Measurements from ENCODE around the gene CACNG1. TPM values are rescaled to one million over a fixed set of nuclear protein-coding genes. Genes with fewer than 3 reads are reported as not detected.
A peak's percentile ranks its signal among the peaks of the same experiment; 100 is the strongest.

Gene CACNG1
- polyA plus RNA-seq, 3 donors, result not detected

DNA sequence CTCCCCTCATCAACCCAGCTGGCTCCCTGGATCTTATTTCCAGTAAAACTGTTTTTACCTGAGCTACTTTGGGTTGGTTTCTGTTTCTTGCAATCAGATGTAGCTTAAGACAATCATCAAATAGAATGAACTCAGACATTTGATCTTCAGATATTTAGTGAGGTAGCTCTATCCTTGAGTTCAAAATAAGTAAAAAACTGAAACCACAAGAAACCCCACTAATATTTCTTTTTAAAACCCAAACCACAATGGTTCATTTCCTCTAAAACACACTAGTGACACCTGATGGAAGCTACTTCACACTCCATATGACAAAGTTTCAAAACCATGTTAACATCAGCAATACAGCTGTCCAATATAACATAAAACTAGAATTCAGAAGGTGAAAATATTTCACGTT lies 37.8 kb downstream of the CACNG1 start:
- H3K4me3 Mint-ChIP-seq, result no peak overlapping the region
- no peak overlapping the region for H3K4me2 ChIP-seq (replicated peaks; ENCODE audit: extremely low read depth, low read length, poor library complexity, severe bottlenecking)
- H3K4me1 Mint-ChIP-seq, result peaks cover 3% of the 10 kb centered on the region
- H3K27me3 Mint-ChIP-seq (ENCODE audit: low read depth in 3 of 3), result peaks cover 0 to 1% (median 0%) of the 10 kb centered on the region in 3 donors
- H2AFZ ChIP-seq (ENCODE audit: insufficient read depth, low read depth, low read length, poor library complexity, severe bottlenecking), result no peak overlapping the region
- H3K27ac Mint-ChIP-seq, result peak overlapping the region in 2 of 7 donors; percentile 15 to 57
- no peak for DNase-seq
- no peak overlapping the region for H3K4me3 ChIP-seq (replicated peaks in 1 of 3; ENCODE audit: low read depth in 2 of 3, low read length in 3 of 3)
- H3K4me1 ChIP-seq (ENCODE audit: control insufficient read depth in 1 of 2, insufficient read depth in 2 of 2, low read length in 2 of 2), result no peaks in the 10 kb centered on the region
- peaks cover 76 to 94% of the 10 kb centered on the region in 2 donors for H3K36me3 ChIP-seq (replicated peaks in 1 of 2; ENCODE audit: control insufficient read depth in 1 of 2, insufficient read depth in 2 of 2, low read length in 2 of 2)
- WGBS (ENCODE audit: insufficient coverage), result no CpG with 5 or more reads among the region's 1 CpG
- H3K9me3 ChIP-seq (replicated peaks in 1 of 2; ENCODE audit: control insufficient read depth in 1 of 2, insufficient read depth in 1 of 2, low read length in 2 of 2), result no peaks in the 10 kb centered on the region
- no peaks in the 10 kb centered on the region for H3K27me3 ChIP-seq (ENCODE audit: control insufficient read depth in 2 of 2, insufficient read depth in 2 of 2, low read length in 2 of 2)
- no peak overlapping the region for H3K9ac ChIP-seq (ENCODE audit: insufficient read depth, low read length, poor library complexity, severe bottlenecking)
- TF ChIP-seq, protein P1, sequence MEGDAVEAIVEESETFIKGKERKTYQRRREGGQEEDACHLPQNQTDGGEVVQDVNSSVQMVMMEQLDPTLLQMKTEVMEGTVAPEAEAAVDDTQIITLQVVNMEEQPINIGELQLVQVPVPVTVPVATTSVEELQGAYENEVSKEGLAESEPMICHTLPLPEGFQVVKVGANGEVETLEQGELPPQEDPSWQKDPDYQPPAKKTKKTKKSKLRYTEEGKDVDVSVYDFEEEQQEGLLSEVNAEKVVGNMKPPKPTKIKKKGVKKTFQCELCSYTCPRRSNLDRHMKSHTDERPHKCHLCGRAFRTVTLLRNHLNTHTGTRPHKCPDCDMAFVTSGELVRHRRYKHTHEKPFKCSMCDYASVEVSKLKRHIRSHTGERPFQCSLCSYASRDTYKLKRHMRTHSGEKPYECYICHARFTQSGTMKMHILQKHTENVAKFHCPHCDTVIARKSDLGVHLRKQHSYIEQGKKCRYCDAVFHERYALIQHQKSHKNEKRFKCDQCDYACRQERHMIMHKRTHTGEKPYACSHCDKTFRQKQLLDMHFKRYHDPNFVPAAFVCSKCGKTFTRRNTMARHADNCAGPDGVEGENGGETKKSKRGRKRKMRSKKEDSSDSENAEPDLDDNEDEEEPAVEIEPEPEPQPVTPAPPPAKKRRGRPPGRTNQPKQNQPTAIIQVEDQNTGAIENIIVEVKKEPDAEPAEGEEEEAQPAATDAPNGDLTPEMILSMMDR (IDR thresholded peaks at IDR 0.05), result no peak
- H3K36me3 Mint-ChIP-seq, result peaks cover 56 to 72% of the 10 kb centered on the region in 2 donors
- peaks cover 0 to 2% (median 0%) of the 10 kb centered on the region in 7 donors for H3K9me3 Mint-ChIP-seq
- peaks cover 19% of the 10 kb centered on the region for H3K79me2 ChIP-seq (ENCODE audit: insufficient read depth, low read length)
- no peak overlapping the region for H3K27ac ChIP-seq (ENCODE audit: low read depth in 1 of 2, low read length in 2 of 2)
- H4K20me1 ChIP-seq (ENCODE audit: insufficient read depth, low read length), result peaks cover 93% of the 10 kb centered on the region
- intact Hi-C loops (cut with micrococcal nuclease), result no loop called here

DNA sequence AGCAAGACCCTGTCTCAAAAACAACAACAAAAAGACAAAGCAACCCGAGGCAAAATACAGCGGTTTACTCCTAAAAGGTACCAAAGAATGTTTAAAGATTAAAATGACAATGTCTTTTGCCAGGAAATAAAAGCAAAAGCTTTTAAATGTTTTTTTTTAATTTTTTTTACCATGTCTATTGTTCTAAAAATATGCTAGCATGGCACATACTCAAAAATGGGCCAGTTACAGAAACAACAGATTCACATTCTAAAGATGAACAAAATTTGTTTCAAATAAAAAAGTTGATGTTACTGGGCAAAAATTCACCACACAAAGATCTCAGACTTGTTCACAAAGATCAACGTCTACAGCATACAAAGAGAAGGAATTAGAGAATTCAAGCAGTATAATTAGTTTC lies 41.1 kb downstream of the CACNG1 start:
- TF ChIP-seq, protein P1 (IDR thresholded peaks at IDR 0.05), result no peak

More for the DNA sequence above, 41.1 kb downstream of the CACNG1 start:
- H3K27me3 ChIP-seq (ENCODE audit: control insufficient read depth in 2 of 2, insufficient read depth in 2 of 2, low read length in 2 of 2), result no peaks in the 10 kb centered on the region
- H3K79me2 ChIP-seq (ENCODE audit: insufficient read depth, low read length), result peaks cover 36% of the 10 kb centered on the region
- Mint-ChIP-seq H3K9me3 (peaks cover 0 to 2% (median 0%) of the 10 kb centered on the region in 7 donors), H3K27ac (no peak overlapping the region), H3K36me3 (peaks cover 51 to 74% of the 10 kb centered on the region in 2 donors), H3K4me3 (no peak overlapping the region), H3K27me3 (ENCODE audit: low read depth in 3 of 3) (peaks cover 0 to 1% (median 0%) of the 10 kb centered on the region in 3 donors), H3K4me1 (peaks cover 3% of the 10 kb centered on the region)
- no peak for DNase-seq
- no peak overlapping the region for H3K4me3 ChIP-seq (replicated peaks in 1 of 3; ENCODE audit: low read depth in 2 of 3, low read length in 3 of 3)
- no peak overlapping the region for H2AFZ ChIP-seq (ENCODE audit: insufficient read depth, low read depth, low read length, poor library complexity, severe bottlenecking)
- no peaks in the 10 kb centered on the region for H3K9me3 ChIP-seq (replicated peaks in 1 of 2; ENCODE audit: control insufficient read depth in 1 of 2, insufficient read depth in 1 of 2, low read length in 2 of 2)
- no peak overlapping the region for H3K27ac ChIP-seq (ENCODE audit: low read depth in 1 of 2, low read length in 2 of 2)
- intact Hi-C loops (cut with micrococcal nuclease), result no loop called here
- H3K36me3 ChIP-seq (replicated peaks in 1 of 2; ENCODE audit: control insufficient read depth in 1 of 2, insufficient read depth in 2 of 2, low read length in 2 of 2), result peaks cover 65 to 93% of the 10 kb centered on the region in 2 donors
- no CpG with 5 or more reads among the region's 3 CpGs for WGBS (ENCODE audit: insufficient coverage)
- no peak overlapping the region for H3K9ac ChIP-seq (ENCODE audit: insufficient read depth, low read length, poor library complexity, severe bottlenecking)
- H4K20me1 ChIP-seq (ENCODE audit: insufficient read depth, low read length), result peaks cover 92% of the 10 kb centered on the region
- no peaks in the 10 kb centered on the region for H3K4me1 ChIP-seq (ENCODE audit: control insufficient read depth in 1 of 2, insufficient read depth in 2 of 2, low read length in 2 of 2)
- H3K4me2 ChIP-seq (replicated peaks; ENCODE audit: extremely low read depth, low read length, poor library complexity, severe bottlenecking), result no peak overlapping the region

Measured in CD14-positive monocyte (primary cell).